HG03342 (cell line): ENCODE measurements around the gene SORCS2.
"Not testable (repeated sequence)": the region's sequence is repeated elsewhere in the genome, so short reads cannot be mapped to it uniquely, and the experiment has no call there.

Experiments used
- ATAC-seq: cut with Tn5 transposase; IDR thresholded peaks from one replicate; pipeline ENCODE4 v1.9.1; 2021; ENCODE audit warnings: mild to moderate bottlenecking, moderate library complexity; ENCODE audit not compliant: unreplicated experiment

Gene SORCS2

DNA sequence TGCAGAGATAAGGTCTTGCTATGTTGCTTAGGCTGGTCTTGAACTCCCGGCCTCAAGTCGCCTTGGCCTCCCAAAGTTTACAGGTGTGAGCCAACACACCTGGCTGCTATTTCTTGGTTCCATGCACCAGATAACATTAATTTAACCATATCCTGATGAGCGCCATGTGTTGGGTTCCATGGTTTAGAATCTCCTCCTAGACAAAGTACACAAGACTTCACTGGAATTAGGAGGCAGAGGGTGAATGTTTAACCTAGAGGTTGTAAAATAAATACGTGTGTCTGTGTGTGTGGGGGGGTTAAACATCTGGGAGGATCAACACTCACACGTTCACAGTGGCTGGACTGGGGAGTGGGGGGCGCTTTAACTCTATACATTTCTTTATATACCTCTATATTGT, 32.4 kb upstream of the SORCS2 start:
- no peak for ATAC-seq

DNA sequence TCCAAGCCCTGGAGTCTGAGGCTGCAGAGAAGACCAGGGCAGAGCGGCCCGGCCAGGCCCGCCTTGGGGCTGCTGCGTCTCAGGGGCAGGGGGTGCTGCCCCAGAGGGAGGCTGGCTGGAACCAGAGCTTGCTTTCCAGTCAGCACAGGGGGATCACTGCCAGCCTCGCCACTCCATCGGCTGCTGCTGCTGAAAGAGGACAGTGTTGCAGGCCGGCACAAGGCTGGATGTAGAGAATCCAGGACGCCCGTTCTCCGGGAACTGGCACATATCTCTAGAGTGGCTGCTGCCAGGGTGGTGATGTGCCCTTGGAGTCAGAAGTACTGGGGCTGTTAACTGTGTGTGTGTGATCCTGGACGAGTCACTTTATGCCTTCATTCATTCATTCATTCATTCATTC, 31.9 kb upstream of the SORCS2 start:
- no peak for ATAC-seq

DNA sequence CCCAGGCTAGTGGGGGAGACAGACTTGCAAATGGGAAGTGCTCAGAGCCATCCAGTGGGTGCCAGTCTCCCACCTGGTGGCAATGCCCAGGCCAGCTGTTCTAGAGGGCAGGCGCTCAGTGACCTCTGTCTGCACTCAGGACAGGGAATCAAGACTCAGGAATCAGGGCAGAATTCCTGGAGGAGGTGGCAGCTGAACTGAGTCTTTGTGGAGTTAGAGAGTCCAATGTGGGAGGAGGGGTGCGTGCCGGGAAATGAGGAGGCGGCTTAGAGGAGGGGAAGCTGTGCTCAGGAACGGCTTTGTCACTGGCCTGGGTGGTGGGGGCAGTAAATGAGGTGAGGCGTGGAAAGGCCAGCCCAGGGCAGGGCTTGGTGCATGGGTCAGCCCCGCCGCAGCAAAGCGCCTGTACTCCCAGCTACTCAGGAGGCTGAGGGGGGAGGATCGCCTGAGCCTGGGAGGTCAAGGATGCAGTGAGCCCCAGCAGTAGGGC, 31.3 kb upstream of the SORCS2 start:
- ATAC-seq, result no peak

DNA sequence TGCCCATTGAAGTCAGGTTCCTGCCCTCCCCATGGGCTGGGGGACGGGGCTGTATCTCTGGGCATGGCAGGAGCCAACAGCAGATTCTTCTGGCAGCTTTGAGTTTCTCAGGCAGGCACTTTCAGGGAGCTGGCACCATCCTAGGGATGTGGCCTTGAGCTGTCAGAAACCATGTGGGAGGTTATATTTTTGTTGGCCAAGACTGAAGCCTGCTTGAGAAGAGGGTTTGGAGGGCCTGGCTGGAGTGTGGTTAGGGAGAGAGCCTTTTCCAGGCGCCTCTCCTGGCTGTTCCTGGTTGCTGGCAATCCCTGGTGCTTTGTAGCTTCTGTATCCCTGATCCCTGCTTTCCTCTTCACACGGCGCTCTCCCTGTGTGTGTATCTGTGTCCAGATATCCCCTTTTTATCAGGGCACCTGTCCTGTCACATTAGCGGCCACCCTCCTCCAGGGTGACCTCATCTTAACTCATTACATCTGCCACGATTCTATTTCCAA, 30.6 kb upstream of the SORCS2 start:
- no peak for ATAC-seq

DNA sequence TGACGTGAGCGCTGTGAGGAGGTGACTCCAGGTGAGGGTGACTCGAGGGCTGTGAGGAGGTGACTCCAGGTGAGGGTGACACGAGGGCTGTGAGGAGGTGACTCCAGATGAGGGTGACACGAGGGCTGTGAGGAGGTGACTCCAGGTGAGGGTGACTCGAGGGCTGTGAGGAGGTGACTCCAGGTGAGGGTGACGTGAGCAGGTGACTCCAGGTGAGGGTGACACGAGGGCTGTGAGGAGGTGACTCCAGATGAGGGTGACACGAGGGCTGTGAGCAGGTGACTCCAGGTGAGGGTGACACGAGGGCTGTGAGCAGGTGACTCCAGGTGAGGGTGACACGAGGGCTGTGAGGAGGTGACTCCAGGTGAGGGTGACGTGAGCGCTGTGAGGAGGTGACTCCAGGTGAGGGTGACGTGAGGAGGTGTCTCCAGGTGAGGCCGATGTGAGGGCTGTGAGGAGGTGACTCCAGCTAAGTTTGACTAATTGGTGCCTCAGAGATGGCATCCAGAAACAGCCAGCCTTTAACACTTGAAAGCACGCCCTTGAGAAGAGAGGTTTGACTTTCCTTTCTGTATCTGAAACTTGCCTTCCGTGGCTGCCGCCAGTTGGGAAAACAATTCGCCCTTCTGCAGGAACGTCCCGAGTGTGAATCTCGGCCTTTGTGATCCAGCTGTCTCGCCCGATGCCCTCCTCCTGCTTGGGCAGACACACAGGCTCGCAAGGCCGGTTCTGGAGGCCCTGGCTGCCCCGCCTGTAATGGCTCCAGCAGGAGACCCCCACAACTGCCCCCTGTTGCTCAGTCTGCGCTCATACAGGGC, 27.1 kb upstream of the SORCS2 start:
- ATAC-seq, result not testable (repeated sequence)

DNA sequence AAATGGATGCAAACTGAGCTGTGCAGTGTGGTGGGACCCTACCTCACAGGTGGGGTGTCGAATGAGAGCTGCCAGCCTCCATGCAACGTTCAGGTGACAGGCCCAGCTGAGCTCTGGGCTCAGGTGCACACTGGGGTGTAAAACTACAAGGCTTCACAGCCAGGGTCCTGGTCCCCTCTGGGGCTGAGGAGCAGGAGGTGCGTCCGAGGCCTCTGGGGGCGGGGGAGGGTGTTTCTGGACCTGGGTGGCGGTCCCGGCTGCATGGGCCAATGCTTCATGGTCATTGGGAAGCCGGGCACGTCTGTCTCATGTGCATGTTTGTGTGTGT, 26.5 kb upstream of the SORCS2 start:
- no peak for ATAC-seq

DNA sequence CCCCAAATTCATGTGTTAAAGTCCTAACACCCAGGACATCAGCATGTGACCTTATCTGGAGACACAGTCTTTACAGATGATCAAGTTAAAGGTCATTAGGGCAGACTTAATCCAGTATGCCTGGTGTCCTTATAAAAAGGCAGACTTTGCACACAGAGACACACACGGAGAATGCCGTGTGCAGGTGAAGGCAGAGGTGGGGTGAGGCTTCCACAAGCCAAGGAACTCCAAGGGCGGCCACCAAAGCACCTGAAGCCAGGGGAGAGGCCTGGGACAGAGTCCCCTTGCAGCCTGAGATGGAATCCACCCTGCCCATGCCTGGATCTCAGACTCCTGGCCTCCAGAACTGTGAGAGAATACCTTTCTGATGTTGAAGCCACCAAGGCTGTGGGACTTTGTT, 26.1 kb upstream of the SORCS2 start:
- no peak for ATAC-seq

DNA sequence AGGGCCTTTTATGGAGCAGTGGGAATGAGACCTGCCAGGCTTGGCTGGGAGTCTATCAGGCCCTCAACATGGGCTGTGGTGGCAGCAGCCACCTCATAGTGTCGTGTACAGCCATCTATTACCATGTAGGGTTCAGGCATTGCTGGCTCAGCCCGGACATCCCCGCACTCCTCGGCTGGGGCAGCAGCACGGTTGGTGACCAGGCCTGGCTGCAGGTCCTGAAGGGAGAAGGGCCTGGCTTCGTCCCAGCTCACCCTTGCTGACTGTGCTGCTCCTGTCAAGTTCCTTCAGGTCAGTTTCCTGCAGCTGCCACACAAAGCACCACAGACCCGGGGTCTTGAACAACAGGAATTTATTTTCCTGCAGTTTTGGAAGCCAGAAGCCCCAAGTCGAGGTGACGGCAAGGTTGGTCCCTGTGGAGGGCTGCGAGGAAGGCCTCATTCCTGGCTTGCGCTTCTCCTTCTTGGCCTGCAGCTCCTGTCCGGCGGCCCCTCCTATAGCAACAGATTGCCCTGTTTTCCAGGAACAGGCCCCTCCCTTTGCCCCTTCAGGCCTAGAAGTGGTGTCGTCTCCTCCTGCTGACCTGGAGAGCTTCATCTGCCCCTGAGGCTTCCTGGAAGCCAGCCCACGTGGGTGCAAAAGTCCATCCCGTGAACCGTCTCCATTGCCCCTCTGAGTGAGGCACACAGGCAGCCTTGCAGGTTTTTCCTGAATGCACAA, 25.2 kb upstream of the SORCS2 start:
- ATAC-seq, result no peak

DNA sequence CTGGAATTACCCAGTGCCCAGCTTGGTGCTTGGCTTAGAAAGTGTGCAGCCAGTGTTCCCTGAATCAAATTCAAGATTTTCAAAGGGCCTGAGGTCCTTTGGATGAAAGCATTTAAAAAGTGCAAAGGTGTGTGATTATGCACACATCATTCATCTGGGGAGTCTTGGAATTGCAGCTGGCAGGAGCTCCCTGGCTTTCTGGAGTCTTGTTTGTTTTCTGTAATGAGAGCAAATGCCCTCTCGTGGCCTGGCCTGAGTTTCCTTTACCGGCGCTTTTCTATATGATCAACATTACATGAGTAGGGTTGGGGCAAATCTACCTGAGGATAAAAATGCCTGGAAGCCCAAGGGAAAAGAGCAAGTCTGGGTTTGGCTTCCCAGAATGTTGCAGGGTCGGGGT, 24.6 kb upstream of the SORCS2 start:
- ATAC-seq, result no peak

DNA sequence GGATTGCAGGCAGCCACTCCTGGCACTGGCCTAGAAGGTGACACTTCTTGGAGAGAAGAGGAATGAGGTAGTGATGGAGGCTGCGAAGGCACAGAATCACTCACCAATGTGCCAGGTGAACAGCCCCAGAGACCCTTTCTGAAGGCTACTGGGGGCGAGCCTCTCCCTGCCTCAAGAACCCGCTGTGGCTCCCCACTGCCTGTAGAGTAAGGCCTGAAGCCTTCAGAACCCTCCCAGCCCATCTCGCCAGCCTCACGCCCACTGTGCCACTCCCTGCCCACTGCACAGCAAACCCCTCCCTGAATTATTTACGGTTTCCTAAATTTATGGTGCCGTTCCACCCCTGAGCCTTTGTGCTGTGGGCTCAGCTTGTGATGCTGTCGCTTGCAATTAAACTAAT, 24.2 kb upstream of the SORCS2 start:
- no peak for ATAC-seq

DNA sequence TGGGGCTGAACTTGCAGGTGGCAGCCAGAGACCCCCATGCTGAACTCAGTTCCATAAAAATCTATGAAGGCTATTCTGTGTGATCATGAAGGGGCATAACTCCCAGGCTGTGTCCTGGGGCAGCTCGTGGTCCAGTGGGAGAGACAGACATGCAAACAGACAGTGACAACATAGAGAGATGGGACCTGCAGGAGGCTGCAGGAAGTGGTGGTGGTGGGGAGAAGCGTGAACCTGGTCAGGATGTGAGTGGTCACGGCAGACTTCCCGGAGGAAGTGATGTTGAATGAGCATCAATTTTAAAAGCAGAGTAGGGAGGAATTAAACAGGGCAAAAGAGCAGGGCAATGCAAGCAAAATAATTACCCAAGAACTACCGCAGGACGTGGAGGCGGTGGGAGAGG, 23.2 kb upstream of the SORCS2 start:
- no peak for ATAC-seq

DNA sequence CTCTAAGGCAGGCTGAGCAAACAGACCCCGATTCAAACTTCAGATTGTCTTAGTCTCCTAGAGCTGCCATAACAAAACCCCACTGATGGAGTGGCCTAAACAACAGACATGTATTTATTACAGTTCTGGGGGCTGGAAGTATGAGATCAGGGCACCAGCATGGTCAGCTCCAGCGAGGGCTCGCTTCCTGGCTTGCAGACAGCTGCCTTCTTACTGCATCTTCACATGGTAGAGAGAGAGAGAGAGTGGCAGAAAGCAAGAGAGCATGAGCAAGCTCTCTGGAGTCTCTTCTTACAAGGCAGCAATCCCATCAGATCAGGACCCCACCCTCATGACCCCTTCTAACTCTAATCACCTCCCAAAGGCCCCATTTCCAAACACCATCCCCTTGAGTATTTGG, 22.3 kb upstream of the SORCS2 start:
- ATAC-seq, result no peak

DNA sequence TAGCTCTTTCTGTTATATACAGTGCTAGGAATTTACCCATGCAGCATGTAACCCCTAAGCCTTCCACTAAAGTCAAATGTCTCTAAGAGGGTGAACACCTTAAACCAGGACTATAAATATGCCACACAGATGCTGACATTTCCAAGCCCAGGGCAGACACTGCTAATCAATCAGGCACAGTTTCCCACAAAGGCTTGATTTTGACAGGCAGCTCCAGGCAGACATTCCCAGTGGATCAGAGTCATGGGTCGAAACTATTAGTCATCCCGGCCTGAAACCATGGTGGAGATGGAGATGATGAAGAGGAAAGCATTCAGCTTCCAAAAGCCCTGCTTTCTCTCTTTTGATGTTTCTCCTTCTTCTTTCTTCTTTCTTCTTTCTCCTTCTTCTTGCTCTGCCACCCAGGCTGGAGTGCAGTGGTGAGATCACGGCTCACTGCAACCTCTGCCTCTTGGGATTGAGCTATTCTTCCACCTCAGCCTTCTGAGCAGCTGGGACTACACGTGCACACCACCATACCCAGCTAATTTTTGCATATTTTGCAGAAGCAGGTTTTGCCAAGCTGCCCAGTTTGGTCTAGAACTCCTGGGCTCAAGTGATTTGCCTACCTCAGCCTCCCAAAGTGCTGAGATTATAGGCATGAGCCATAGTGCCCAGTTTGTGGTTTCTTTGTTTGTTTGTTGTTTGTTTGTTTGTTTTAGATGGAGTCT, 21.0 kb upstream of the SORCS2 start:
- no peak for ATAC-seq

DNA sequence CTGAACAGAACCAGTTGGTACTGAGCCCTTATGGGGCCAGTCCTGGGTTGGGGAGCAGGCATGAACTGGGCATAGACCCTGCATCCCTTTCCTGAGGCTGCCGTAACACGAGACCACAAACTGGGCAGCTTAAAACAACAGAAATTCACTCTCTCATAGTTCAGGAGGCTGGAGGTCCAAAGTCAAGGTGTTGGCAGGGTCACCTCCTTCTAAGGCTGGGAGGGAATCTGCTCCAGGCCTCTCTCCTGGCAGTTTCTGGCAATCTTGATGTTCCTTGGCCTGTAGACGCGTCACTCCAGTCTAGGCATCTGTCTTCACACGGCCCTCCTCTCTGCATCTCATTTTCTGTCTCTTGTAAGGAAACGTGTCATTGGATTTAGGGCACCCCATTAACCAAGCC, 19.8 kb upstream of the SORCS2 start:
- ATAC-seq, result no peak

DNA sequence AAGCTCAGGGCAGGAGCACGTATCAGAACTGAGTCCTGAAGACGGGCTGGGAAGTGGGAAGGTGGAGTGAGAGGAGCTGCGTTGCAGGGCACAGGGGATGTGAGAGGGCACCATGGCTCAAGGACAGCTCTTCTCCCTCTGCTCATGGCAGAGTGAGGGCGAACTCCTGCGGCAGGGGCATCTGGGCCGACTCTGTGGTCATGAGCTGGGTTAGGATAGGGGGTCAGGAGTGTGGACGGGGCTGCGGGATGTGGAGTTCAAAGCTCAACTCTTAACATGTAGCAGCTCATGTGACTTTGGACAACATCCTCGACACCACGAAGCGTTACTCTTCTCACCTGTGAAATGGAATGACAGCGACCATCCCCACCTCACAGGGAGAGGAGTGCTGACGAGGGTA, 19.4 kb upstream of the SORCS2 start:
- ATAC-seq, result no peak

DNA sequence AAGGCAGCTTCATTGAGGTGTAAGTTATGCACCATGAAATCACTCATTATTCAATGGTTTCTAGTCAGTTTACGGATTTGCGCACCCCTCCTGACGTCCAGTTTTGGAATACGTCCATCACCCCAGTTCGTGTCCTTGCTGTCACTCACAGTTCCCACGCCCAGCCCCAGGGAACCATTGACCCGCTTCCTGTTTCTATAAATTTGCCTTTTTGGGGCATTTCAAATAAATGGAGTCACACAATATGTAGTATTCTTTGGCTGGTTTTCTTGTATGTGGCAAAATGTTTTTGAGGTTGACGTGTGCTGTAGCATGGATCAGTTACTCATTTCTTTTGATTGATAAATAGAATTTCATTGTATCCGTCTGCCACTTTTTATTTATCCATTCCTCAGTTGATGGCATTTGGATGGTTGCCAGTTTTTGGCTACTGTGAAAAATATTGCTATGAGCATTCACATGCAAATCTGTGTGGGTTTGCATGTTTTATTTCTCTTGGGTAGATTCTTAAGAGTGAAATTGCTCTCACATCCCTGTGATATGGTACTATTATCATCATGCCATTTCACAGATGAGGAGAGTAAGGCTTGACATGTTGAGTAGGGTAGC, 18.4 kb upstream of the SORCS2 start:
- no peak for ATAC-seq

DNA sequence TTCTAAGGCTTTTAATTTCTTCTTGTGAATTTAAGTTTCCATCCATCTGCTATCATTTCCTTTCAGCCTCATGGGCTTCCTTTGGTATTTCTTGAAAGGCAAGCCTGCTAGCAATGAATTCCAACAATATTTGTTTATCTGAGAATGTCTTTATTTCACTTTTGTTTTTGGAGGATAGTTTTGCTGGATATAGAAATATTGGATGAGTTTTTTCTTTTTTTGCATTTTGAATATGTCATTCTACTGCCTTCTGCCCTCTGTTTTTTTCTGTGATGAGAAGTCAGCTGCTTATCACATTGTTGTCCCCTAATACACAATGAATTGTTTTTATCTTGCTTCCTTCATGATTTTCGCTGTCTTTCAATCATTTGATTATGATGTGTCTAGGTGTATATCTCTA, 13.2 kb upstream of the SORCS2 start:
- no peak for ATAC-seq

DNA sequence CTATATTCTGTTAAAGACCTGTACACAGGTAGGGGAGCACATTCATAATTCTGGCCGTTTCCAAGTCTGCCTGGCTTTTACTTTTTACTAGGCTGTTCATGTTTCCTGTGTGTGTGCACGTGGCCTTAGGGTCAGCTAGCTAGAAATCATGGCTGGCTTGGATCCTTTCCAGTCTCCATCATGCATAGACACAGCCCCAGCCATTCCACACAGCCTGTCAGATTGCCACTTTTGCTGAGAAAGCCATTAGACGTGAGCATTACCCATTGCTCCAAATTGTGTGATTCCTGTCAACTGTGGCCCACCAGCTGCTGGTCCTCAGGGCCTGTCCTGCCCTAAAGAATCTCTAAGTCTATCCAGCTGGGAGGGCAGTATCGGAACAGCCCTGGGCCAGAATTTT, 11.4 kb upstream of the SORCS2 start:
- ATAC-seq, result no peak

DNA sequence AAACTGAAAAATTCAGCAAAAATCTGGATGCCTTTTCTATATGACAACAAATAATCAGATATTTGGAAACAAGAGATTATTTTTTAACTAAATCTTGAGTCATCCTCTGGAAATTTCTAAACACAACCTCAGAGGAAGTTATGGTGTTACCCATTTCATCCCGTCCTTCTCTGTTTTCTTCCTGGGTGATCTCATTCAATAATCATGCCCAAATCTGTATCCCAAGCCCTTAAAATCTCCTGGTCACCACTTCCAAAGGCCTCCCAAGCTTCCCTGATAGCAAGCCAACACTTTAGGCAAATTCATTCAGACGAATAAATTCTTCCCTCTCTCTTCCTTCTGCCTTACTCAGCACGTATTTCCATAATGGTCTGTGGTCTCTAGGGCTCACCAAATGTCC, 9.7 kb upstream of the SORCS2 start:
- ATAC-seq, result no peak

DNA sequence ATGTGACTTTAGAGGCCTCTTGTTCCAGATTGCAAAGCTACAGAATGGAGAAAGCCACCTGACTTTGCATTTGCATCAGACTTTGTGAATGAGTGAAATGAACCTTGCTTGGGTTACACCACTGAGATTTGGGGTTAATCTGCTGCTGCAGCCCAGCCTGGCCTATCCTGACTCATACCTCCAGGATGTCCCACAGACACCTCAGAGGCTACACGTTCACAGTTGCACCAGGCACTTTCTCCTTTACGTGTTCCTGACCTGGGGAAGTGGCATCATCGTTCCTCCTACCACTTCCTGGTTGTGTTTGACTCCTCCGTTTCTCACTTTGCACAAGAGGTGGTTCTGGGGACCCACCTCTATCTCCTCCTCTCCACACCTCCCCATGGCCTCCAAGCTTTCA, 9.2 kb upstream of the SORCS2 start:
- ATAC-seq, result no peak

DNA sequence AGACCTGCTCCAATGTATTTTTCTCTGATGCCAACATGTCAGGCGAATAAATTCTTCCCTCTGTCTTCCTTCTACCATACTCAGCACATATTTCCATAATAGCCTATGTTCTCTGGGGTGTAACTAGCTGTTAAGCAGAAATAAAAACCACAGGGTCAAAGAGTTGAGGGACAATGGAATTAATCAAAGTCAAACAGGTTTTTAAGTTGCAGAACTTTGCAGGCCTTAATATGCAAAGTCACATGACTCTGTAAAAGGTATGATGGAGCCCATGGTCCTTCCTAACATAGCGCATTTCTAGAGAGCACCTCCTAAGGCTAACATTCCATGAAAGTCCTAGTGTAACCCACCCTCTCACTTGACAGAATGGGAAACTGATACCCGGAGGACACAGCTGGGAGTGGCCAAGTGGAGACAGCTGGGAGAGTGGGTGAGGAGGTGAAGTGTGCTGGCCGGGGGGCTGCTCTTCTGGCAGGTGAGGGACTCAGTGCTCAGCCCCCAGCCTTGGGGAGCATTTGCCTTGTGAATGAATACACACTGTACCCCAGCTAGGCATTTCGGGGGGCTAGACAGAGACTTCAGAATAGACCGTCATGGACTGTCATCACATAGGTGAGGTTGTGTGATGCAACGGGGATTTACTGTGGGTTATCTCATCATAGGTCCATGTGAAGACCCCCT, 8.4 kb upstream of the SORCS2 start:
- ATAC-seq, result no peak
